Thoracic aorta (tissue), 2 donors: ENCODE results near the gene TNFRSF6B. TPM values are rescaled to one million over a fixed set of nuclear protein-coding genes. Genes with fewer than 3 reads are reported as not detected.

ENCODE experiments used
- ATAC-seq: fragments of 150-250 bp; one replicate; pipeline ENCODE4 v1.8.0; 2017; ENCODE audit warnings: low read depth; ENCODE audit not compliant: insufficient number of reproducible peaks, low FRiP score
- DNase-seq: peaks from one replicate; pipeline ENCODE4 v3.0.0-alpha.2; 2020; ENCODE audit warnings: low spot score
- H3K27ac ChIP-seq, 2 donors: fragments of 200-600 bp; sonication (generic); 1 replicate in 1 of 2; 2 replicates in 1 of 2; pipeline ENCODE4 v1.5.1; 2016; ENCODE audit warnings: mild to moderate bottlenecking in 2 of 2, moderate library complexity in 2 of 2
- H3K27me3 ChIP-seq: fragments of 200-600 bp; sonication (generic); replicated peaks from 2 replicates; pipeline ENCODE4 v1.6.0; 2016; ENCODE audit warnings: mild to moderate bottlenecking; ENCODE audit not compliant: insufficient read depth
- H3K36me3 ChIP-seq: fragments of 200-600 bp; sonication (generic); one replicate; pipeline ENCODE4 v1.5.1; 2016
- H3K4me1 ChIP-seq, 2 donors: fragments of 200-600 bp; sonication (generic); 1 replicate in 1 of 2; 2 replicates in 1 of 2; pipeline versions ENCODE4 v1.5.1 to v1.6.0; 2016; ENCODE audit warnings: low read depth in 2 of 2, mild to moderate bottlenecking in 1 of 2; ENCODE audit not compliant: control insufficient read depth in 1 of 2
- H3K4me3 ChIP-seq: fragments of 200-600 bp; sonication (generic); 2 replicates; pipeline ENCODE4 v1.5.1; 2016; ENCODE audit warnings: mild to moderate bottlenecking
- H3K9me3 ChIP-seq: fragments of 200-600 bp; sonication (generic); 2 replicates; pipeline ENCODE4 v1.5.1; 2016
- CTCF ChIP-seq: fragments of 200-600 bp; sonication (generic); IDR thresholded peaks from one replicate; pipeline ENCODE4 v1.5.1; 2019; ENCODE audit warnings: antibody characterized with exemption
- total RNA-seq, 2 donors: library from RNA; depleted of rRNA; stranded (reverse); fragments of >200 nt; gene quantifications; one replicate each; pipeline versions ENCODE4 v1.1.0 to v1.2.3, GENCODE V29; 2016

Gene TNFRSF6B
- total RNA-seq, 2 donors from 2014 or later: 32.9 to 98.9 TPM

DNA sequence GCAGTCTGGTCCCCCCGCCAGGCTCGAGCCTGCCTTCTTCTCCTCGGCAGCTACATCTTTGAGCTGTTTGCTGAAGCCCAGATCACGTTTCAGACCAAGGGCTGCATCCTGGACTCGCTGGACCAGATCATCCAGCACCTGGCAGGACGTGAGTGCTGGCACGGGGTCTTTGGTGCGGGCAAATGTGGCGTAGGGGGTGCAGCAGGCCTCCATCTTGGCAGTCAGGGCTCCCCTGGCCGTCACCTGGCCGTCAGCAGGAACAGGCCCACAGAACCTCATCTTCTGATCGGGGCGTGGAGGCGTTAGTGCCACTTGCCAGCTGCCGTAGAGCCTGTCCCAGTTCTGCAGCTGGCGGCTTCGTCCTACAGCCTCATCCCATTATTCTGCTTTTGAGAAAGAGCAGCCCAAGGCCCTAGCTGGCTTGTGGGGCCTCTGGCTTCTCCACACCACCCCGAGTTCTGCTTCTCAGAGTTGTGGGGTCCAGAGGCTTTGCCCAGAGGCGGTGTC lies 16.6 kb upstream of the TNFRSF6B start:
- Histone ChIP-seq H3K27me3 (no peaks in the 10 kb centered on the region), H3K36me3 (peaks cover 8% of the 10 kb centered on the region), H3K9me3 (no peaks in the 10 kb centered on the region), H3K4me3 (no peak overlapping the region), H3K27ac (no peak overlapping the region), H3K4me1 (peaks cover 12 to 28% of the 10 kb centered on the region in 2 donors)
- TF ChIP-seq CTCF: no peak
- no peak for ATAC-seq
- no peak for DNase-seq

GRCh38 chr20:63680427-63680826 lies 16.0 kb upstream of the TNFRSF6B start:
- DNase-seq (no peak), ATAC-seq (no peak)
- Histone ChIP-seq H3K4me1 (peaks cover 12 to 28% of the 10 kb centered on the region in 2 donors), H3K27ac (peak overlapping the region in 1 of 2 donors; percentile 87), H3K27me3 (no peaks in the 10 kb centered on the region), H3K36me3 (peaks cover 8% of the 10 kb centered on the region), H3K4me3 (no peak overlapping the region), H3K9me3 (no peaks in the 10 kb centered on the region)
- TF ChIP-seq CTCF: no peak

DNA sequence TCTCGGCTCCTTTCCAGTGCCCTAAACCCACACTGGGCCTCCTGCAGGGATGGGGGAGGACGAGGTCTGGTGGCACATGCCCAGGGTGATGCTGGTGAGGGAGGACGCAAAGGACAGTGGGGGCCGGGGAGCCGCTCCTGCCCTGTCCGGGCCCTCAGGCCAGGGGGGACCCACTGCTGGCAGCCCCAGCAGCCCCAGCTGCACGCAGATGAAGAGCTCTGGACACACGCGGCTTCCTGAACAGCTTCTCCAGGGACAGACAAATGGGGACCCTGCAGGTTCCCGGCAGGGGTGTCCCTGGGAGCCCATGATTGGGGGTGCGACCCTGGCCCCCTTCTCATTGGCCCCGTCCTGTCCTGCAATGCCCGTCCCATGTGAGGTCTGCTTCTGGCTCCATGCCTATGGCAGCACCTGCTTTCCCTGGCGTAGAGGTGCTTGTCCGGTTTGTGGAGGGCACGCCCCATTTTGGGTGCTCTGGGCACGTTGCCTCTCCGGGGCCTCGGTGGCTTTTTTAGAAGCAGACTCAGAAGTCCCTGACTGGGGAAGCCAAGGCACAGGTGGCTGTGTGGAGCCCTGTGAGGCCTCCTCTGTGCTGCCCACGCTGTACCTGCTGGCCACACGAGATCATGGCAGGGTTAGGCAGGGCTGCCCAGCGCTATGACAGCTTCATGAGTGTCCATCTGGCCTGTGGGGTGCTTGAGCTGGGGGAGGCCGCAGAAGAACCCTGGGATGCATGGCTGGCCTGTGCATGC lies 15.4 kb upstream of the TNFRSF6B start:
- DNase-seq: no peak
- Histone ChIP-seq H3K4me3 (no peak overlapping the region), H3K27ac (peak overlapping the region; percentile 77 to 87), H3K9me3 (no peaks in the 10 kb centered on the region), H3K4me1 (peaks cover 12 to 33% of the 10 kb centered on the region in 2 donors), H3K27me3 (no peaks in the 10 kb centered on the region), H3K36me3 (peaks cover 8% of the 10 kb centered on the region)
- no peak for TF ChIP-seq CTCF
- no peak for ATAC-seq

- no peak for DNase-seq
- Histone ChIP-seq H3K4me3 (peak overlapping the region; percentile 6), H3K27ac (peak overlapping the region; percentile 77 to 87), H3K36me3 (peaks cover 8% of the 10 kb centered on the region), H3K4me1 (peaks cover 12 to 40% of the 10 kb centered on the region in 2 donors), H3K9me3 (no peaks in the 10 kb centered on the region), H3K27me3 (no peaks in the 10 kb centered on the region)
- no peak for ATAC-seq
- no peak for TF ChIP-seq CTCF
These were observed 14.8 kb upstream of the TNFRSF6B start for GRCh38 chr20:63681609-63682142.

DNA sequence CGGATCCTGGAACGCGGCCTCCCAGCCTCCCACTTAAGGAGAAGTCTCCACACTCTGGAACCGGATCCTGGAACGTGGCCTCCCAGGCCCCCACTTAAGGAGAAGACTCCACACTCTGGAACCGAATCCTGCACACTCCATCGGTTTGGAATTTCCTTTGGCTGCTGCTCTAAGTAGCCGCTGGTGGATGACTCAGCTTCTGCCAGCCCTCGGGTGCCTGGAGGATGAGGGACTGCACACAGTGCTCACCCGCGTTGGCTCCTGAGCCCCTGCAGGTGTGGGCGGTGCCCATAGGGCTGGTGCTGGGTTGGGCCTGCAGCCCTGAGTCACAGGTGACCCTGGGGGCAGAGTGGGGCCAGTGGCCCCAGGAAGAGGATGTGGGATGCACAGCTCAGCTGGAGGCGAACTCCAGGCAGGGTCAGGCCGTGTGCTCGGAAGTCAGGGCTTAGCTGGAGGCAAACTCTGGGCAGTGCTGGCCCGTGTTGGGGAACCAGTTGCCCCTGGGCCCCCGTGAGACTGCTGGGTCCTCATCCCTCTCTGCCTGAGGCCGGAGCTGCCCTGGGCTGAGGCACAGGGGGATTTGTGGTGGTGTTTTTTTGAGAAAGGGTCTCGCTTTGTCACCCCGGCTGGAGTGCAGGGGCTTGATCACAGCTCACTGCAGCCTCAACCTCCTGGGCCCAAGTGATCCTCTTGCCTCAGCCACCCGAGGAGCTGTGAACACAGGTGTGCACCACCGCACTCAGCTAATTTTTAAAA lies 13.9 kb upstream of the TNFRSF6B start:
- peak overlapping the region; percentile 38 for H3K4me3 ChIP-seq
- ATAC-seq (peak; percentile 91), DNase-seq (peak; percentile 59)
- H3K27ac ChIP-seq: peak overlapping the region; percentile 77 to 87
- peaks cover 16 to 45% of the 10 kb centered on the region in 2 donors for H3K4me1 ChIP-seq
- TF ChIP-seq CTCF: no peak
- H3K27me3 ChIP-seq: no peaks in the 10 kb centered on the region
- no peaks in the 10 kb centered on the region for H3K9me3 ChIP-seq
- peaks cover 8% of the 10 kb centered on the region for H3K36me3 ChIP-seq
